ENCODE data around the gene CBX1.

CBX1 gene

GRCh38 chr17:48125829-48126531 lies 24.7 kb upstream of the CBX1 start:
- TF ChIP-seq CTCF (IDR thresholded peaks at IDR 0.05; ENCODE audit: control insufficient read depth, insufficient read depth, low read depth, low read length, missing control alignments) = no peak
- no peak overlapping the region for H3K4me3 ChIP-seq (ENCODE audit: control insufficient read depth, low read depth, low read length)
- no peak for DNase-seq (ENCODE audit: low read depth)

GRCh38 chr17:48123776-48124388 lies 22.6 kb upstream of the CBX1 start:
- no peak for TF ChIP-seq CTCF (IDR thresholded peaks at IDR 0.05; ENCODE audit: control insufficient read depth, insufficient read depth, low read depth, low read length, missing control alignments)
- no peak for DNase-seq (ENCODE audit: low read depth)
- H3K4me3 ChIP-seq (ENCODE audit: control insufficient read depth, low read depth, low read length) = no peak overlapping the region

DNA sequence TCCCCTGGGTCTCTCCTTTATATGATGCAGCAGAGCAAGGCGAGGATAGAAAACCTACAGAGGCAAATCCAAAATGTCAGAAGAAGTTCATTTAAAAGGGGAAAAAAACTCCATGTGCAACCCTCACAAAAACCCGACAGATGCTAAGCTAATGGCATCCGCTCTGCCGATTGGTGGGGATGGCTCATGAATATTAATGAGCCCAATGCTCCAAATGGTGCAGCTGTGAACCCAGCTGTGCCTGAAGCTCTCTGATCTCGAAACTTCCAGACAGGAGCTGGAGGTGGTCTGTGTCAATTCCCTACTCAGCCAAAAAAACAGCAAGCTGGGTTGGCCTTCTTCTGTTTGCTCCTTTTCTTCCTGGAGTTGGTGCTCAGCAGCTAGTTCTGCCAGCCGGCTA lies 21.8 kb upstream of the CBX1 start:
- no peak overlapping the region for H3K4me3 ChIP-seq (ENCODE audit: control insufficient read depth, low read depth, low read length)
- no peak for TF ChIP-seq CTCF (IDR thresholded peaks at IDR 0.05; ENCODE audit: control insufficient read depth, insufficient read depth, low read depth, low read length, missing control alignments)
- no peak for DNase-seq (ENCODE audit: low read depth)

GRCh38 chr17:48122665-48123045 lies 21.4 kb upstream of the CBX1 start:
- H3K4me3 ChIP-seq (ENCODE audit: control insufficient read depth, low read depth, low read length) = no peak overlapping the region
- no peak for TF ChIP-seq CTCF (IDR thresholded peaks at IDR 0.05; ENCODE audit: control insufficient read depth, insufficient read depth, low read depth, low read length, missing control alignments)
- no peak for DNase-seq (ENCODE audit: low read depth)

- no peak overlapping the region for H3K4me3 ChIP-seq (ENCODE audit: control insufficient read depth, low read depth, low read length)
- no peak for TF ChIP-seq CTCF (IDR thresholded peaks at IDR 0.05; ENCODE audit: control insufficient read depth, insufficient read depth, low read depth, low read length, missing control alignments)
- no peak for DNase-seq (ENCODE audit: low read depth)
Measured at GRCh38 chr17:48121923-48122664, 20.8 kb upstream of the CBX1 start.

- no peak for DNase-seq (ENCODE audit: low read depth)
- TF ChIP-seq CTCF (IDR thresholded peaks at IDR 0.05; ENCODE audit: control insufficient read depth, insufficient read depth, low read depth, low read length, missing control alignments) = no peak
- no peak overlapping the region for H3K4me3 ChIP-seq (ENCODE audit: control insufficient read depth, low read depth, low read length)
Measured at GRCh38 chr17:48113201-48113676, 12.0 kb upstream of the CBX1 start.
